Ovary (tissue), 9 donors: ENCODE results near the gene CDYL2. TPM values are rescaled to one million over a fixed set of nuclear protein-coding genes. Genes with fewer than 3 reads are reported as not detected.

Source experiments
- DNase-seq, 5 donors: peaks; one replicate each; pipeline ENCODE4 v3.0.0-alpha.2; 2019 to 2020
- H3K27ac ChIP-seq, 2 donors: fragments of 200-600 bp; one replicate each; pipeline versions ENCODE4 v1.5.1 to v1.8.0; 2019 to 2022
- H3K27me3 ChIP-seq: fragments of 200-600 bp; one replicate; pipeline ENCODE4 v1.8.0; 2022
- H3K36me3 ChIP-seq: fragments of 200-600 bp; sonication (generic); one replicate; pipeline ENCODE4 v1.5.1; 2019
- H3K4me1 ChIP-seq: one replicate; pipeline ENCODE4 v1.8.1; 2013; ENCODE audit warnings: mild to moderate bottlenecking, moderate library complexity; ENCODE audit not compliant: insufficient read depth
- H3K4me3 ChIP-seq: fragments of 200-600 bp; sonication (generic); one replicate; pipeline ENCODE4 v1.5.1; 2017
- H3K9me3 ChIP-seq, 2 donors: fragments of 200-600 bp in 1 of 2; sonication (generic) in 1 of 2; one replicate each; pipeline versions ENCODE4 v1.5.1 to v1.8.1; 2013 to 2019; ENCODE audit warnings: mild to moderate bottlenecking in 1 of 2, moderate library complexity in 1 of 2
- CTCF ChIP-seq, 3 donors: fragments of 450-650 bp in 2 of 3; fragments of 200-600 bp in 1 of 3; IDR thresholded peaks; one replicate each; pipeline versions ENCODE4 v1.5.1 to v1.8.0; 2016 to 2022; ENCODE audit warnings: antibody characterized with exemption in 3 of 3, mild to moderate bottlenecking in 1 of 3
- EP300 ChIP-seq: sonication (generic); formaldehyde crosslinking; IDR thresholded peaks from one replicate; pipeline ENCODE4 v1.6.1; 2017; ENCODE audit warnings: antibody characterized with exemption
- POLR2A ChIP-seq: fragments of 450-650 bp; IDR thresholded peaks from one replicate; pipeline ENCODE4 v1.6.1; 2017; ENCODE audit warnings: antibody characterized with exemption, mild to moderate bottlenecking, moderate library complexity
- WGBS, 3 donors: extraction: QIAGEN DNeasy Blood & Tissue Kit in 1 of 3; methylation state at CpG; one replicate each; pipeline versions ENCODE4 v1.1.5 to v1.1.7; 2013 to 2017; 5-methylcytosine and 5-hydroxymethylcytosine counted together
- intact Hi-C, 4 donors: fragments of 100-400 bp; cut with DNase I; formaldehyde crosslinking; loops; one replicate each; pipeline versions ENCODE4 v1.11.0 to v1.15.1; 2022 to 2023
- polyA plus RNA-seq, 2 donors: library from polyadenylated mRNA; stranded (reverse); fragments of 200-250 nt in 1 of 2; fragments of 350-450 nt in 1 of 2; fragmentation: Illumina TruSeq in 1 of 2; extraction: RNeasy Lipid Tissue Mini Kit (QIAGEN cat#74804) in 1 of 2; gene quantifications; one replicate each; pipeline ENCODE4 v1.2.3, GENCODE V29; 2013 to 2014
- total RNA-seq, 7 donors: library from RNA; depleted of rRNA in 2 of 7; stranded (reverse); fragments of >200 nt in 2 of 7; fragmentation: NEBNext Ultra II Directional in 3 of 7; extraction: Animal tissue kit (Norgen Biotek cat#: 25700) in 3 of 7; gene quantifications; one replicate each; pipeline versions ENCODE4 v1.1.0 to v1.2.4, GENCODE V29; 2016 to 2023
- donor health status: DM: no; HTN: no; CAD: no; lungs with moderate emphysema.
- donor health status: DM: no; HTN: no; CAD: no.
- donor health status: Bipolar disorder and iron deficiency.
- donor health status: DM: yes; HTN: yes; CAD: no.
- donor health status: DM: no; HTN: no; CAD: no.
- donor health status: DM: yes; HTN: yes; CAD: no.

The CDYL2 gene
- total and polyA plus RNA-seq, 9 donors = 0.48 to 4.4 (median 1.8) TPM

- intact Hi-C loops = no loop called here
- TF ChIP-seq EP300 (no peak), CTCF (IDR thresholded peaks at IDR 0.05) (no peak), POLR2A (no peak)
- H3K27me3 ChIP-seq = no peaks in the 10 kb centered on the region
- no peaks in the 10 kb centered on the region for H3K4me1 ChIP-seq
- no peak for DNase-seq
- no peaks in the 10 kb centered on the region for H3K9me3 ChIP-seq
- 87 to 95% (median 90%) methylated on average over 2 of the region's 2 CpGs for WGBS, 3 donors
- no peak overlapping the region for H3K4me3 ChIP-seq
- H3K36me3 ChIP-seq = no peaks in the 10 kb centered on the region
- no peak overlapping the region for H3K27ac ChIP-seq
Measured at GRCh38 chr16:80809366-80809765, 5.0 kb upstream of the CDYL2 start.

- no peaks in the 10 kb centered on the region for H3K27me3 ChIP-seq
- WGBS, 3 donors = 78 to 93% (median 89%) methylated on average over 3 of the region's 3 CpGs
- TF ChIP-seq EP300 = no peak
- TF ChIP-seq POLR2A = no peak
- no peak for TF ChIP-seq CTCF (IDR thresholded peaks at IDR 0.05)
- intact Hi-C loops = no loop called here
- H3K27ac ChIP-seq = no peak overlapping the region
- no peaks in the 10 kb centered on the region for H3K9me3 ChIP-seq
- DNase-seq = no peak
- H3K4me3 ChIP-seq = no peak overlapping the region
- no peaks in the 10 kb centered on the region for H3K4me1 ChIP-seq
- no peaks in the 10 kb centered on the region for H3K36me3 ChIP-seq
Measured at GRCh38 chr16:80807906-80808305, 3.5 kb upstream of the CDYL2 start.

GRCh38 chr16:80806927-80807340, 2.5 kb upstream of the CDYL2 start:
- DNase-seq = no peak
- no peaks in the 10 kb centered on the region for H3K9me3 ChIP-seq
- intact Hi-C loops = no loop called here
- no peaks in the 10 kb centered on the region for H3K27me3 ChIP-seq
- TF ChIP-seq CTCF (IDR thresholded peaks at IDR 0.05) (no peak), POLR2A (no peak), EP300 (no peak)
- 78 to 91% (median 88%) methylated on average over 5 of the region's 5 CpGs for WGBS, 3 donors
- H3K4me1 ChIP-seq = no peaks in the 10 kb centered on the region
- H3K36me3 ChIP-seq = no peaks in the 10 kb centered on the region
- H3K27ac ChIP-seq = no peak overlapping the region
- H3K4me3 ChIP-seq = no peak overlapping the region

GRCh38 chr16:80806289-80806688, 1.9 kb upstream of the CDYL2 start:
- no peaks in the 10 kb centered on the region for H3K36me3 ChIP-seq
- no peaks in the 10 kb centered on the region for H3K9me3 ChIP-seq
- H3K4me1 ChIP-seq = no peaks in the 10 kb centered on the region
- 83 to 93% (median 84%) methylated on average over 1 of the region's 1 CpG for WGBS, 3 donors
- intact Hi-C loops = no loop called here
- H3K27ac ChIP-seq = no peak overlapping the region
- DNase-seq = no peak
- H3K27me3 ChIP-seq = no peaks in the 10 kb centered on the region
- no peak overlapping the region for H3K4me3 ChIP-seq
- no peak for TF ChIP-seq EP300
- TF ChIP-seq POLR2A = no peak
- no peak for TF ChIP-seq CTCF (IDR thresholded peaks at IDR 0.05)
